Activated CD4-positive, alpha-beta T cell treated with anti-CD3 and anti-CD28 coated beads, Interleukin-2, amount 50 U/mL, for 1 hour (primary cell): Measurements from ENCODE around the gene MON1B.
"Not testable (repeated sequence)": the region's sequence is repeated elsewhere in the genome, so short reads cannot be mapped to it uniquely, and the experiment has no call there.

Experiments used
- DNase-seq: peaks from one replicate; pipeline ENCODE4 v3.0.0-alpha.2; 2020

The MON1B gene

DNA sequence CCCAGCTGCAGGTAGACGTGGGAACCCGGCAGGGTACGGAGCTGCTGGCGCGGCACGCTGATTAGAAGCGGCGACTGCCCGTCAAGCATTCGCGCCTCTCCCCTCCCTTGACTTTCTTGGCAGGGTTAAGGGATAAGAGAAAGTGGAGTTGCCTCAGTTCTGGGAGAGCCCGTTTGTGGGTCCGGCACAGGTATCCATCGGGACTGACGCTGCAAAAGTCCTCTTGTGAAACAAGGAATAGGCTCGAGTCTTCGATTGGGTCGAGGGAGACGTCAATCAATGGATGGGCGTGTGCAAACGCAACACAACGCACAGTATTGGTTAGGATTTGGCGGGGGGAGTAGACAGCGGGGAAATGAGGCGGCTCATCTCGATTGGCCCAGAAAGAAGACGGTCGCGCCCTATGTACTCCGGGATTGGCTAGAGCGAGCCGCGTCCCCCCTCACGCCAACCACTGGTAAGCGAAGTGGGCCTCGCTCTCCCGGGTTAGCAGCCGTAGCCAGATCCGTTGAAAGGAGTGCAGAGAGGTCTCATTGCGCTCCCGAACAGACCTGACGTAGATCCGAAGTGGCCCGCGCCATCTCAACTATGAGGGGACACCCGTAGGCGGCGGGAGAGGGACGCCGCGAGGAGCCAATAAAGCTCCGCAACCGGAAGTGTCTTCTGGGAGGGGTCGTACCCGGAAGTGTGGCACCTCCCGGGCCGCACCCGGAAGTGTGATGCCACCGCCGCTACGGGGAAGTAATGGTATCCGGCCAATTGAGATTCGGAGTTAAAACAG is at the start of gene MON1B:
TSS of gene MON1B (plus strand) at position 713 of the 781 bp plus-strand sequence. CDS start 296 bp downstream, outside the sequence.
- peak; percentile 91 for DNase-seq

DNA sequence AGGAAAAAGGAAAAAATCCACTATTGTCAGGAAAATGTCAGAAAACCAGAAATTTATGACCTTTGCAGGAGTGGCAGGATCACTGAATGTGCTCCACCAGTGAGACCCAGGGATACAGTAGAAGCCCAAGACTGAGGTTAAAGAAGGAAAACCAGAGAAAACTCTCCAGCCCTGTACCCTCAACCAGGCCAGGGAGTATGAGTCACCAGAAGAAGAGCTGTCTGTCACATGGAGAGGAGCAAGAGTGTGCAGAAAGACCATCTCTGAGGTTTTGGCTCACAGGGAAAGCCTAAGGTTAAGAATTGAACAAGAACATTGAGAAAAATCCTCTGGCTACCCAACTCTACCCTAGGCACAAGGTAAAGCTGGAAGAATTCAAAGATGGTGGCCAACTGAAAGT is 47.6 kb upstream of the MON1B start:
- no peak for DNase-seq

DNA sequence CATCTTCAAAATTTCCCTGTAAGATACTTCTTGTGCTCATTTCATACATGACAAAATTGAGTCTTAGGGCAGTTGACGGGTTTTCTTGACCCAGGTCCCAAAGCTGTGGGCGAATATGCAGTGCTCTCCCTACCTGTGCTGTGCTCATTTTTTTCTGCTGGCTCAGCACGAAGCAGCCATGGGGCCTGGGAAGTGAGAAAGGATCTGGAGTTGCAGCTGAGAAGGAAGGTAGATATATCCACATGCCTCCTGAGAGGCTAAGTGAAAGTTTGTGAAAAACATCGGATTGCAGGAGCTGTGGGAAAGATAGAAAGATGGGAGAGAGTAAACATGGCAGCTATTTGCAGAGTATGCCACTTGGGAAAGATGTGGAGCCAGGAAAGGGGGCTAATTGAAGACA is 42.9 kb upstream of the MON1B start:
- no peak for DNase-seq

DNA sequence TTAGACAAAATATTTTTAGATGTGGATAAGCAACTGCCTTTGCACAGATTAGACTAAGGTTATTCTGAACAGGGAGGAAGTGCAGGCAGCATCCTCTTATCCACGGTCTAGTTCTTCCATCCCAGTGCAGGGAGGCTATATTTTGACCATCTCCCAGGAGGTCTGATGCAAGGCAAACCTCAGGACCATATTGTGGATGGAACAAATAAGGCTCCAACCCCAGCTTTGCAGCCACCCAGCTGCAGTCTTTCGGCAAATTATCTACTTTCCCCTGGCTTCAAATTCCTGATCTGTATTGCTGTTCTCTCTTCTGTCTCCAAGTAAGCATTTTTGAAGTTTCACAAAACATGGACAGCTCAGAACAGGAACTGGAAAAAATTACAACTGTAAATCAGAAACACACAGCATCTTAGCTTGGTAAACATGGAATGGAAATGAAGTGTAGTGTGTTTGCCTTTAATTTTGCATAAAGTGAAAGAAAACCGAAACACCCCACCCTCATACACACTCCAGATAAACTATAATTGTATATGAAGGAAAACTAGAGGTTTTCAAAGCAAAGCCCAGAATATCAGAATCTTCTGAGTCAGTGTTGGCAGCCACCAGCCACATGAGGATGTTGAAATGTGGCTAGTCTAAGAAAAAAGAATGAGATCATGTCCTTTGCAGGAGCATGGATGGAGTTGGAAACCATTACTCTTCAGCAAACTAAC is 33.5 kb upstream of the MON1B start:
- DNase-seq = no peak

DNA sequence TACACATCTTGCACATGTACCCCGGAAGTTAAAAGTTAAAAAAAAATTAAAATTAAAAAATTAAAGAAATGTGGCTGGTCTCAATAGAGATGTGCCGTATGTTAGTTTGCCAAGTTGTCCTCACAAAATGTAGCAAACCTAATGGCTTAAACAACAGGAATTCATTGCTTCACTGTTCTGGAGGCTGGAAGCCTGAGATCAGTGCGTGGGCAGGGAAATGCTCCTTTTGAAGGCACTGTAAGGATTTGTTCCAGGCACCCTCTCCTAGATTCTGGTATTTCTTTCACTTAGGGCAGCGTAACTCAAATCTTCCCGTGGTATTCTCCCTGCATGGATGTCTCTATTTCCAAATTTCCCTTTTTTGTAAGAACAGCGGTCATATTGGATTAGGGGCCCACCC is 32.7 kb upstream of the MON1B start:
- no peak for DNase-seq

DNA sequence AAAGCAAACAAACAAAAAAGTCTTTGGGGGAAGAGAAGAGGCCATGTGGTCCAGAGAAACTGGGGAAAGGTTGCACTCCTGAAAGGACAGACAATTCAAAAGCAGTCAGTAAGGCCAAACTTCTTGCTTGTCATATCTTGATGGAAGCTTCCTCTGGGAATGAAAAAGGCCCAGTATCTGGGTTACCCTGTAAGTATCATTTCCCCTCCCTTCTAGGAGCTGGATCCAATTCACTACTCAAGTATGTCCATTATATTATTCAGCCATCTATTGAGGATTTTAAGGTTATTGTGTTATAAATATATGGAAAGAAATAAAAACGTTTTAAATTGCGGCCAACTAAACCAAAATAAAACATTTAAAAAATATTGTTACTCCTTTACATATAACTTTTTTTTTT is 26.0 kb upstream of the MON1B start:
- no peak for DNase-seq

DNA sequence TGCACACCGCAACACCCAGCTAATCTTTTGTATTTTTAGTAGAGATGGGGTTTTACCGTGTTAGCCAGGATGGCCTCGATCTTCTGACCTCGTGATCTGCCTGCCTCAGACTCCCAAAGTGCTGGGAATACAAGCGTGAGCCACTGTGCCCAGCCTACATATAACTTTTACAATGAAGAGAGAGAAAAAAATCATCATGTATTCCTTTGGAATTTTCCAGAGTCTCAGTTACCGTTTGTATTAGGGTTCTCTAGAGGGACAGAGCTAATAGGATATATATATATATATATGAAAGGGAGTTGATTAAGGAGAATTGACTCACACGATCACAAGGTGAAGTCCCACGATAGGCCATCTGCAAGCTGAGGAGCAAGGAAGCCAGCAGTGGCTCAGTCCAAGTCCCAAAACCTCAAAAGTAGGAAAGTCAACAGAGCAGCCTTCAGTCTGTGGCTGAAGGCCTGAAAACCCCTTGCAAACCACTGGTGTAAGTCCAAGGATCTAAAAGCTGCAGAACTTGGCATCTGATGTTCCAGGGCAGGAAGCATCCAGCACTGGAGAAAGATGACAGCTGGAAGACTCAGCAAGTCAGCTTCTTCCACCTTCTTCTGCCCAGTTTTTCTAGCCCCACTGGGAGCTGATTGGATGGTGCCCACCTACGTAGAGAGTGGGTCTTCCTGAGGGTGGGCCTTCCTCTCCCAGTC is 25.3 kb upstream of the MON1B start:
- DNase-seq = not testable (repeated sequence)

DNA sequence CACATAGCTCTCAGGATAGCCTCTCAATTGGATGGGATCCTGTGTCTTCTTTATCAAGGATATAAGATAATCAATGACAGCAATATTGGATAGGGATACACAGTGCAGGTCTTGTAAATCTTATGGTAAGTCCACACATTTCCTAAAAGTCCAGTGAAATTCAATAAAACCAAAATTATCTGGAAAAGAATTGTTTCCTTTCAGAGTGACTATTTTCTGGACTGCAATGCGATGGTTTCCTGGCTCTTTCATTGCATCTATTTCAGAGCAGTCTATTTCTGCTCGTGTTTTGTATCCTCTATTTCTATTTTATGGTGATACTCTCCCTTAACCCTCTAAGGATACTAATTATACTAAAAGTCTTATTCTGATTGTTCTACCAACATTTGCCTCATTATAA is 24.3 kb upstream of the MON1B start:
- no peak for DNase-seq

DNA sequence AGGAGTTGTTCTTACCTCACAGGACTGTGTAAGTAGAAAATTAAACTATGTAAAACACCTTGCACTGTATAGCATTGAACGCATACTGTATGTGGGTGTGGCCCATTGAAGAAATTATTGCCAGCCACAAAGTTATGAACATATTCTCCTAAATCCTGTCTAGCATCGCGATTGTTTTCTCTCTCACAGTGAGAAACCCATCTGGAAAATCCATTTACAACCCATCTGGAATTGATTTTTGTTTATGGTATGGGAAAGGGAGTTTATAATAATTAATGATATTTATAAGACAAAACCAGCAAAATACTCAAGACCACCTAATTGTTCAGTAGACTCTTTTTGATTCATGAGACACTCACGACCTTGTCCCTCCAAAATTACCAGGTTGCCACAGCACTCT is 22.1 kb upstream of the MON1B start:
- no peak for DNase-seq

DNA sequence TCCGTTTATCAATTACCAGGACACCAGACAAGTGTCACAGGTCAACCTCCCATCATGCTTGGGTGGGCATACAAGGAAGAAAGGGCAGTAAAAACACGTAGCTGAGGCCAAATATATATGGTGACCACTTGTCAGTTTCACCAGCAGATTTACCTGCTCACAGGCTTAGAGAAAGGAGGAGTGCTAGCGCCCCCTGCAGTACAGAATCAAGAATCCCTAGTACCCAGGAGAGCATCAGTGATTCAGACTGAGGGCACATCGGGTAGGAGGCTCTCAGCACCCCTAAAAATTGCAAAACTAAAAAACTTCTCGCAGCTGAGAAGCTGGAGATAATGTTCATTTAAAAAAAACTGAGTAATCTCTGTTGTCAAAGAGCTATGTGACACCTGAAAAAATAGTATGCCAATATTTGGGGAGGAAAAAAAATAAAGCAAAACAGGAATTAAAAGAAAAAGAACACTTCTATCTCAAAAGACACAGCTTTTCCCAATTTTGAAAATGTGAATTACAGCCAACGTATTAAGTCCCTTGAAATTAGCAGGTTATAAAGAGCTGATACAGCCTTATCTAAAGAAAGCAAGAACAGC is 21.2 kb upstream of the MON1B start:
- DNase-seq = peak; percentile 27

DNA sequence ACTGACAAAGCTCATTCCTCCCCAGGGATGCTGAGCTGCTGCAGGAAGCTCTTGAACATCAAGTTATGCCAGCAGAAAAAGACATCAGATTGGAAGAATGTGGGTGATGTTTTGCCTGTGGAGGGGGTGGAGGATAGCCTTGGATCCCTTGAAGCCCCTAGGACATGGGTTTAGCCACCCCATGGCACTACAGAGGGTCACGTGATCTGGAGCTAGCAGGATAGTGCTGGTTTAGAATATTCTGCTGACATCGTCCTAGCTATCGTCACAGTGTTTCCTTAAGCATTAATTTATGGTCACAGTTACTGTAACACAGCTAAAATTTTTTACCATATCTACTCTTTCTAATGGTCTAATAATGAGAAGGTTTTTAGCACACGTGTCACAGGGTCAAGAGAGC is 20.2 kb upstream of the MON1B start:
- DNase-seq = no peak

DNA sequence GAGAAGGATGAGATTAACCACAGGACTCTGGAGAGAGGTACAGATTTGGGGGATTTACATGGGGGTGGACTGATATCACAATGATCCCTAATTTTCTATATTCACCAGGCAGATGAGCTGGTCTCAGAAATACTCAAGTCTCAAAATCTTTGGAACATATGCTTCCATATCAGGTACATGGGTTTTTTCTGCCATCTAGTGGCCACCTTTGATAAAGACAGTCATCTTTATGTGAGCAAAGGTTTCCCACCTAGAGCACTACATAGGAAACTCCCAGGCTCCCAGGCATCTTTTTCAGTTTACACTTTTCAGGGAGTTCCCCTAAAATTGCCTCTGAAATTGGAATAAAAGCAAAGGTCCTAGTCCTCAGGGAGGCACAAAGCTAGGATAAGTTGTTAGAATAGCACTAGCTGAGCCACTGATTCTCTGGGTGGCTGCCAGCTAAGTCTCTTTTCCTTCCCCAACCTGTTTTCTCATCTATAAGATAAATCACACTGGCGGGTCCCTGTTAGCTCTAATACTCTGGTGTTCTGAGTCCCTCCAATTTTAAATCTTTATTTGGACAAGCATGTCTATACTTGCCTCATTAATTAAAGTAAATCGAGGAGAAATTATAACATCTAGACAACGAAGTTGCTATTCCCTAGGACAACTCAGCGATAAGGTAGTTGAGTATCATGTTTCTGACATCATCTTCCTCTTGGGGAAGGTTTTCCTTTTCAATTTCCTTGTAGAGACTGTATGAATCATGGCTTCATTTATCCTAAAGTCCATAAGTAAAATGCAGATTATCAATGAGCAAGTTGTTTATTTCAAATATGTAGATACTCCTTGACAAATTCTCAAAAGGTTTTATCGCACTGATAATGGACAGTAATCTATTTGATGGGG is 19.0 kb upstream of the MON1B start:
- DNase-seq = no peak

DNA sequence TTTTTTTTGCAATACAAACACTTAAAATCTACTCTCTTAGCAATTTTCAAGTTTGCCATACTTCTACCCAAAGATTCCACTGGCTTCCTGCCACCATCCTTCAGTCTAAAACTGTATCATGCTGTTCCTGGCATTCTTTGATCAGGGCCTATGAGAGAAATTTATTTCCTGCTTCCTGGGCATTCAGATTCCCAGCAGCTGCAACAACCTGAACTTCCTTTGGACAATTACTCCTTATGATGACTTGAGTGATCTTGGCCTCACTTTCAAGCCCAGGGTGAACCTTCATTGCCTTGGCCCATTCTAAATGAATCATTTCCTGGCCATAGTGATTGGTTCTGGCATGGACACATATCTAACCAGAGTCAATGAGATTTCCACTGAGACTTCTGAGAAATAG is 18.0 kb upstream of the MON1B start:
- no peak for DNase-seq

DNA sequence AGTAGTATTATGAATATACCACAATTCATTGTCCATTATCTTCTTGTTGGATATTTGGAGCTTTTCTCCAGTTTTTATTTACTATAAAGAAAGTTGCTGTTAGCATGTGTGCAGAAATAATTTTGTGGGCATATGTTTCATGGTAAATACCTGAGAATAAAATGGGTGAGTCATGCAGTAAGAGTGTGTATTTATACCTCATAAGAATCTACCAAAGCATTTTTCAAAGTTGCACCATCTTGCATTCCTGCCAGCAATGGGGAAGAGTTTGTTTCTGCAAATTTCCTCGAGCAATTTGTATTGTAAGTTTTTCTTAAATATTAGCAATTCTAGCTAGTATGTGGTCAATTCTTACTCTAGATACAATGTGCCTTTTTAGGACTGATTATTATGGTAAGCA is 7.9 kb upstream of the MON1B start:
- no peak for DNase-seq

DNA sequence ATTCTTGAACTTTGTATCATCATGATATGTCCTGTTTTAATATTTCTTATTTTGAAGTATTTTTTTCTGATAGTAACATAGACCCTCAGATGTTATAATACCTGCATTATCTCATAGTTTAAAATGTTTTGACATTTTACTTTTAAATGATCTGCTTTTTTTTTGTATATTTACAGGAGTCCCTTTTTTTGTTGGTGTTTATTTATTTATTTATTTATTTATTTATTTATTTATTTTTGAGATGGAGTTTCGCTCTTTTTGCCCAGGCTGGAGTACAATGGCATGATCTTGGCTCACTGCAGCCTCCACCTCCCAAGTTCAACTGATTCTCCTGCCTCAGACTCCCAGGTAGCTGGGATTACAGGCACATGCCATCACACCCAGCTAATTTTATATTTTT is 4.7 kb upstream of the MON1B start:
- DNase-seq = not testable (repeated sequence)

DNA sequence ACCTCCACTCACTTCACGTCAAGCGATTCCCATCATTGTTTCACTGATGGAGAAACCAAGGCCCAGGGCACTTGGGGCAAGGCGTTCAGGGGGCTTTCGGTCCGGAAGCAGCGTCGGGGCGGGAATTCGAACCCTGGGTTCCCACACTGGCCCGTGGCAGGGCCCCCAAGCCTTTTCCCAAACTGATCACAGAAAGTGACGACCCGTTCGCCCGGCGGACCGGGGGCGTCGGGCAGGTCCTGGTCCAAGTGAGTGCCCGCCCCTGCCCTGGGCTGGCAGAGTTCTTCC is 856 bp upstream of the MON1B start:
- DNase-seq = no peak

DNA sequence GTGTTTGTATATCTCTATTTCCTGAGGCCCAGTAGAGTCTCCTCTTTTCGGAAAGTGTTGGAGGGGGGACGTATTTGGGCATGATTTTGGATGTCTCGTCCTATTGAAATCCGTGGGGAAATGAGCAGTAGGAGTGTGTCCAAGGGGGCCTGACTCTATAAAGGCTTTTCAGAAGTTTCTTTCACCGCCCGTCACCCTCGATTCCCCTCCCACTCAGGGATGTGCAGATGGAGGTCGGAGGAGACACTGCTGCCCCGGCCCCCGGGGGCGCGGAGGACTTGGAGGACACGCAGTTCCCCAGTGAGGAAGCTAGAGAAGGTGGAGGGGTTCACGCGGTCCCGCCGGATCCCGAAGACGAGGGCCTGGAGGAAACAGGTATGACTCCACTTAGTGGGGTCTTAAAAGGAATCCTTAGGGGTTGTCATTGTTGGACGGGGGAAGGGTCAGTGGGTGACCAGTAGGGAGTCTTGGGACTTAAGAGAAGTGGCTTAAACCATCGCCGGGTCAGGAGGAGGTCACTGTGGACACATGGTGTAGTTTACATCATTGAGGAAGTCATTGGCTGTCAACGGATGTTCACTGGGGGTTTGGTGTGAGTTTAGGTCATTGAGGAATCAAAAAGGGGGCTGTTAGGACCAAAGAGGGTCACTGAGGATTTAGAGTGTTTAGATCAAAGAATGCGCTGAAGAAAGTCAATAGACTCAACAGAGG is 424 bp downstream of the MON1B start:
- peak; percentile 38 for DNase-seq

DNA sequence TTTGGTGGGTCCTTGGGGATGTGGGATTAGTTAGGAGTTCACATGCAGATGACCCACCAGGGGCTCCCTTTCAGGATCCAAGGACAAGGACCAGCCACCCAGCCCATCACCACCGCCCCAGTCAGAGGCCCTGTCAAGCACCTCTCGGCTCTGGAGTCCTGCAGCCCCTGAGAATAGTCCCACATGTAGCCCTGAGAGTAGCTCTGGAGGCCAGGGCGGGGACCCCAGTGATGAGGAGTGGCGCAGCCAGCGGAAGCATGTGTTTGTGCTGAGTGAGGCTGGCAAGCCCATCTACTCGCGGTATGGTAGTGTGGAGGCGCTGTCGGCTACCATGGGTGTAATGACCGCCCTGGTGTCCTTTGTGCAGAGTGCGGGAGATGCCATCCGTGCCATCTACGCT is 2.4 kb downstream of the MON1B start:
- no peak for DNase-seq

DNA sequence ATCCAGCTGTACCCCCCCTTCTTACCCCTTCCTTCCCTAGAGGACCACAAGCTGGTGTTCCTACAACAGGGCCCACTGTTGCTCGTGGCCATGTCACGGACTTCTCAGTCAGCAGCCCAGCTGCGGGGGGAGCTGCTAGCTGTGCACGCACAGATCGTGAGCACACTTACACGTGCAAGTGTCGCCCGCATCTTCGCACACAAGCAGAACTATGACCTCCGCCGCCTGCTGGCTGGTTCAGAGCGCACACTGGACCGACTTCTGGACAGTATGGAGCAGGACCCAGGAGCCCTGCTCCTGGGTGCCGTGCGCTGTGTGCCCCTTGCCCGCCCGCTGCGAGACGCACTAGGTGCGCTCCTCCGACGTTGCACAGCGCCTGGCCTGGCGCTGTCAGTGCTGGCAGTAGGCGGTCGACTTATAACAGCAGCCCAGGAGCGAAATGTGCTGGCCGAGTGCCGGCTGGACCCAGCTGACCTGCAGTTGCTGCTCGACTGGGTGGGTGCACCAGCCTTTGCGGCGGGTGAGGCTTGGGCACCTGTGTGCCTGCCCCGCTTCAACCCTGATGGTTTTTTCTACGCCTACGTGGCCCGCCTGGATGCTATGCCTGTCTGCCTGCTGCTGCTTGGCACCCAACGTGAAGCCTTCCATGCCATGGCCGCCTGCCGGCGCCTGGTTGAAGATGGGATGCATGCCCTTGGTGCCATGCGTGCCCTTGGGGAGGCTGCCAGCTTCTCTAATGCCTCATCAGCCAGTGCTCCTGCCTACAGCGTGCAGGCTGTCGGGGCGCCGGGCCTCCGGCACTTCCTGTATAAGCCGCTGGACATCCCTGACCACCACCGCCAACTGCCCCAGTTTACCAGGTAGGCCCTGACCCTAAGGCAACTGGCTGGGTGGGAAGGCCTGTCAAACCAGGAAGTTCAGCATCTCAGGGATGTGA is 3.6 kb downstream of the MON1B start:
- DNase-seq = no peak

DNA sequence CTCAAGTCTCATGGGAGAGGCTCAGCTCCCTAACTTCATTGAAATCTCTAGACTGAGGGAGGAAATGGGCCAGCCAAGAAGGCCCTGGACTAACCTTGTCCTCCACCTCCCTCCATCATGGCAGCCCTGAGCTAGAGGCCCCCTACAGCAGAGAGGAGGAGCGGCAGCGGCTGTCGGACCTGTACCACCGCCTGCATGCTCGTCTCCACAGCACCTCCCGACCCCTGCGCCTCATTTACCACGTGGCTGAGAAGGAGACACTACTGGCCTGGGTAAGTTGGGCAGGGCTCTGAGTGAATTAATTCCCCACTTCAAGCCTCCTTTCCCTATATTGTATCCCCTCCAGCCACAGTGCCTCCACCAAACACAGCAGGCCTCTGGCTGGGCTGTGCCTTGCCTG is 4.4 kb downstream of the MON1B start:
- DNase-seq = no peak

DNA sequence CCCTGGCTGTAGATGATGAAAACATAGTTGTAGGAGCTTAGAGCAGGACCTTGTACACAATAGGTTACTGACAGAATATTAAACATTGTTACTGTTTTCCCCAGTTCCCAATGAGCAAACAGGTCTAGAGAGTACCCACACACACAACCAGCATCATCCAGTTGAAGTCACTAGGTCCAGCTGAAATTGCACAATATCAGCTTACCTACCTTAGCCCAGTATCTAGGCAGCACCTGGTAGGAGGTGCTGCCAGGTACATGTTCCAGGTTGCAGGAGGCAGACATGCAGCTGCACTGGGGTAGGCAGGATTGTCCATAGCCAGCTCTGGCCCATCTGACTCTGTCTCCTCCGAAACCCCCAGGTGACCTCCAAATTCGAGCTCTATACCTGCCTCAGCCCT is 6.8 kb downstream of the MON1B start:
- no peak for DNase-seq
